Lung (tissue), 12 donors: ENCODE measurements around the gene CSRP3. TPM values are rescaled to one million over a fixed set of nuclear protein-coding genes. Genes with fewer than 3 reads are reported as not detected.

Source experiments
- ATAC-seq: fragments of 200-7000 bp; cut with Tn5 transposase; one replicate; pipeline ENCODE4 v1.9.1; 2020; ENCODE audit warnings: moderate number of reproducible peaks; ENCODE audit not compliant: insufficient read depth, low FRiP score
- DNase-seq, 3 donors: peaks; one replicate each; pipeline ENCODE4 v3.0.0-alpha.2; 2013 to 2017
- H3K27ac ChIP-seq, 2 donors: one replicate each; pipeline ENCODE4 v1.5.1; 2013; ENCODE audit warnings: mild to moderate bottlenecking in 2 of 2, moderate library complexity in 2 of 2, control low read depth in 1 of 2, inconsistent platforms in 1 of 2, low read depth in 1 of 2, low read length in 1 of 2
- H3K27me3 ChIP-seq, 3 donors: one replicate each; pipeline ENCODE4 v1.5.1; 2013; ENCODE audit warnings: low read length in 2 of 3; ENCODE audit not compliant: control insufficient read depth in 3 of 3, insufficient read depth in 3 of 3
- H3K36me3 ChIP-seq, 4 donors: one replicate each; pipeline ENCODE4 v1.5.1; 2013; ENCODE audit warnings: low read length in 4 of 4, mild to moderate bottlenecking in 1 of 4, moderate library complexity in 1 of 4; ENCODE audit not compliant: control insufficient read depth in 4 of 4, insufficient read depth in 4 of 4
- H3K4me1 ChIP-seq, 5 donors: one replicate each; pipeline ENCODE4 v1.5.1; 2013; ENCODE audit warnings: low read length in 5 of 5, mild to moderate bottlenecking in 2 of 5, moderate library complexity in 1 of 5; ENCODE audit not compliant: control insufficient read depth in 5 of 5, insufficient read depth in 5 of 5
- H3K4me3 ChIP-seq: one replicate; pipeline ENCODE4 v1.5.1; 2013; ENCODE audit warnings: mild to moderate bottlenecking, control low read depth, moderate library complexity
- H3K9ac ChIP-seq, 2 donors: one replicate each; pipeline ENCODE4 v1.5.1; 2013; ENCODE audit warnings: low read length in 2 of 2, control low read depth in 1 of 2; ENCODE audit not compliant: insufficient read depth in 1 of 2
- H3K9me3 ChIP-seq, 4 donors: one replicate each; pipeline ENCODE4 v1.5.1; 2013; ENCODE audit warnings: low read length in 3 of 4, mild to moderate bottlenecking in 1 of 4, moderate library complexity in 1 of 4; ENCODE audit not compliant: control insufficient read depth in 4 of 4, insufficient read depth in 3 of 4
- WGBS, 2 donors: extraction: QIAGEN DNeasy Blood & Tissue Kit; methylation state at CpG; one replicate each; pipeline ENCODE4 v1.1.7; 2013; 5-methylcytosine and 5-hydroxymethylcytosine counted together
- polyA plus RNA-seq, 2 donors: library from polyadenylated mRNA; stranded (reverse); fragments of 200-250 nt; gene quantifications; one replicate each; pipeline ENCODE4 v1.2.1, GENCODE V29; 2013
- total RNA-seq, 2 donors: library from RNA; depleted of rRNA in 1 of 2; stranded (reverse); fragments of >200 nt in 1 of 2; gene quantifications; one replicate each; pipeline ENCODE4 v1.2.1, GENCODE V29; 2014 to 2021
- TF ChIP-seq, protein P1 (sequence below): IDR thresholded peaks from 2 replicates; pipeline ENCODE4 v1.5.1; 2012; ENCODE audit warnings: mild to moderate bottlenecking; ENCODE audit errors: control extremely low read depth, extremely low read depth
- donor health status: control.
- donor health status: control.
- donor health status: Bipolar disorder and iron deficiency.
- donor health status: healthy.
- donor health status: DM: yes; HTN: yes; CAD: no.

The CSRP3 gene
- total and polyA plus RNA-seq, 4 donors = 0.07 to 3.5 TPM; not detected in 2

GRCh38 chr11:19225581-19225980, 23.8 kb upstream of the CSRP3 start:
- Histone ChIP-seq H3K9ac (no peak overlapping the region), H3K27ac (no peak overlapping the region), H3K4me3 (no peak overlapping the region), H3K4me1 (peaks cover 0 to 5% (median 0%) of the 10 kb centered on the region in 5 donors), H3K36me3 (peaks cover 0 to 16% (median 5%) of the 10 kb centered on the region in 4 donors), H3K9me3 (peaks cover 0 to 2% (median 0%) of the 10 kb centered on the region in 4 donors), H3K27me3 (no peaks in the 10 kb centered on the region)
- TF ChIP-seq, protein P1, sequence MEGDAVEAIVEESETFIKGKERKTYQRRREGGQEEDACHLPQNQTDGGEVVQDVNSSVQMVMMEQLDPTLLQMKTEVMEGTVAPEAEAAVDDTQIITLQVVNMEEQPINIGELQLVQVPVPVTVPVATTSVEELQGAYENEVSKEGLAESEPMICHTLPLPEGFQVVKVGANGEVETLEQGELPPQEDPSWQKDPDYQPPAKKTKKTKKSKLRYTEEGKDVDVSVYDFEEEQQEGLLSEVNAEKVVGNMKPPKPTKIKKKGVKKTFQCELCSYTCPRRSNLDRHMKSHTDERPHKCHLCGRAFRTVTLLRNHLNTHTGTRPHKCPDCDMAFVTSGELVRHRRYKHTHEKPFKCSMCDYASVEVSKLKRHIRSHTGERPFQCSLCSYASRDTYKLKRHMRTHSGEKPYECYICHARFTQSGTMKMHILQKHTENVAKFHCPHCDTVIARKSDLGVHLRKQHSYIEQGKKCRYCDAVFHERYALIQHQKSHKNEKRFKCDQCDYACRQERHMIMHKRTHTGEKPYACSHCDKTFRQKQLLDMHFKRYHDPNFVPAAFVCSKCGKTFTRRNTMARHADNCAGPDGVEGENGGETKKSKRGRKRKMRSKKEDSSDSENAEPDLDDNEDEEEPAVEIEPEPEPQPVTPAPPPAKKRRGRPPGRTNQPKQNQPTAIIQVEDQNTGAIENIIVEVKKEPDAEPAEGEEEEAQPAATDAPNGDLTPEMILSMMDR = no peak
- WGBS, 2 donors = 94 to 97% methylated on average over 3 of the region's 3 CpGs
- no peak for DNase-seq
- ATAC-seq = no peak

DNA sequence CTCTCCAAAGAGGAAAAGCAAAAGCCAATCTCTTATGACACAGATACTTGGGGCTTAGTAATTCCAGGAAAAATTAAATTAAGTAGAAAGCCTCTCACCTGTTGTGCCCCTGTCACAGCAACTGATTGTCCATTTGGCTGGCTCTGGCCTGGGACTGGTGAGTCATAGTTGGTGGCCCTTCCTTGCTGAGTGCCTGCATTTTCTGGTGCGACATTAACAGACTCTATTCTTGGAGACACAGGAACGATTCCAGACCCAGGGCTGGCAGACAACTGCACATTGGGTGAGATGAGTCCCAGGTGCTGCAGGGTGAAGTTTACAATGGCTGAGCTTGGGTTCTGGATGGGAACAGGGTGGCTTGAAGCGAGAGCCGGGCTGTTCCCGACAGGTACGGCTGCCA, 23.3 kb upstream of the CSRP3 start:
- ATAC-seq = no peak
- Histone ChIP-seq H3K36me3 (peaks cover 0 to 16% (median 5%) of the 10 kb centered on the region in 4 donors), H3K4me1 (peaks cover 0 to 5% (median 0%) of the 10 kb centered on the region in 5 donors), H3K9me3 (peaks cover 0 to 2% (median 0%) of the 10 kb centered on the region in 4 donors), H3K27me3 (no peaks in the 10 kb centered on the region), H3K4me3 (no peak overlapping the region), H3K27ac (no peak overlapping the region), H3K9ac (no peak overlapping the region)
- no peak for DNase-seq
- 95 to 98% methylated on average over 6 of the region's 6 CpGs for WGBS, 2 donors
- TF ChIP-seq, protein P1 = no peak

DNA sequence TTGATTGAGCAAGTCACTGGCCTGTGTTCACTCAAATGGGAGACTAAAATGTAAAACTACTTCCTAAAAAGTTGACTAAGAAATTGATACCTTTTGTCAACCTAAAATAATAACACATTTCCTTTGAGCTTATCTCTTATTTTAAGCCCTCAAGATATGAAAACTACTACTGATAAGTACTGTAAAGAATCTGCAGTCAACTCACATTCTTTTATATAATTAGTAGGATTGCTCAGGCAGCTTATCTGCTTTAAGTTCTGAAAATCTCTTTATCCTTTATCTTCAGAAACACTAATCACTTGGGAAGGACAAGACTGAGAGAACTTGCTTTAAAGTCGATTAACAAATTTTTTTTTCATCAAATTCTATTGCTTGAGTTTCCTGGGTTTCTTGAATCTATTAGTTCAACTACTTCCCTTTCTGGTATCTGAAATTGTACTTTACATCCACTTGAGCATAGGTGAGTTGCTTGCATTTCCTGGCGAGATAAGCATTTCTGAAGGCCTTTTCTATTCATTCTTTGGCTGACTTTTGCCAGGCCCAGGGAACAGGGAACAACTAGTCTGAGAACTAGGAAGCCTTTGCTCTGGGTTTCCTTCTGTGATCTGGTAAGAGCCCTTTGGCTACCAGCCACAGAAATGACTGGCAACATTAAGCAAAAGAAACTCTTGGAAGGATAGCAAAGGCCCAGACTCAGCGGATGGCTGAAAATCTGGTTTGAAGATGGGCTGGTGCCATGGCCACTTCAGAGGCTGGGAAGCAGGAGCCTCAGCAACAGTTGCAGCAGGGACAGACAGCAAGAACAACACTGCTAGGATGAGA, 19.3 kb upstream of the CSRP3 start:
- no peak overlapping the region for H3K9ac ChIP-seq

More for the DNA sequence above, 19.3 kb upstream of the CSRP3 start:
- Histone ChIP-seq H3K27me3 (no peaks in the 10 kb centered on the region), H3K27ac (peak overlapping the region in 1 of 2 donors; percentile 48), H3K36me3 (peaks cover 0 to 12% (median 5%) of the 10 kb centered on the region in 4 donors), H3K4me1 (peaks cover 0 to 12% (median 3%) of the 10 kb centered on the region in 5 donors), H3K9me3 (peaks cover 0 to 4% (median 0%) of the 10 kb centered on the region in 4 donors), H3K4me3 (no peak overlapping the region)
- peak; percentile 67 for ATAC-seq
- peak; percentile 55 to 80 (median 59) for DNase-seq
- TF ChIP-seq, protein P1 = no peak
- WGBS, 2 donors = 48 to 50% methylated on average over 3 of the region's 3 CpGs
